Left lobe of liver (tissue), 2 donors: ENCODE measurements around the gene CKLF. TPM values are rescaled to one million over a fixed set of nuclear protein-coding genes. Genes with fewer than 3 reads are reported as not detected.

Source experiments
- ATAC-seq: fragments of 200-7000 bp; cut with Tn5 transposase; one replicate; pipeline ENCODE4 v1.9.1; 2020; ENCODE audit warnings: mild to moderate bottlenecking, moderate library complexity
- DNase-seq: peaks from one replicate; pipeline ENCODE4 v3.0.0-alpha.2; 2020; ENCODE audit warnings: low spot score
- total RNA-seq: library from RNA; stranded (reverse); gene quantifications from one replicate; pipeline ENCODE4 v1.2.1, GENCODE V29; 2021
- donor health status: DM: no; HTN: no; CAD: no; lungs with moderate emphysema.
- donor health status: DM: no; HTN: yes; CAD: no.

The CKLF gene
- total RNA-seq, 1 donor from 2014 or later, result 10.5 TPM

DNA sequence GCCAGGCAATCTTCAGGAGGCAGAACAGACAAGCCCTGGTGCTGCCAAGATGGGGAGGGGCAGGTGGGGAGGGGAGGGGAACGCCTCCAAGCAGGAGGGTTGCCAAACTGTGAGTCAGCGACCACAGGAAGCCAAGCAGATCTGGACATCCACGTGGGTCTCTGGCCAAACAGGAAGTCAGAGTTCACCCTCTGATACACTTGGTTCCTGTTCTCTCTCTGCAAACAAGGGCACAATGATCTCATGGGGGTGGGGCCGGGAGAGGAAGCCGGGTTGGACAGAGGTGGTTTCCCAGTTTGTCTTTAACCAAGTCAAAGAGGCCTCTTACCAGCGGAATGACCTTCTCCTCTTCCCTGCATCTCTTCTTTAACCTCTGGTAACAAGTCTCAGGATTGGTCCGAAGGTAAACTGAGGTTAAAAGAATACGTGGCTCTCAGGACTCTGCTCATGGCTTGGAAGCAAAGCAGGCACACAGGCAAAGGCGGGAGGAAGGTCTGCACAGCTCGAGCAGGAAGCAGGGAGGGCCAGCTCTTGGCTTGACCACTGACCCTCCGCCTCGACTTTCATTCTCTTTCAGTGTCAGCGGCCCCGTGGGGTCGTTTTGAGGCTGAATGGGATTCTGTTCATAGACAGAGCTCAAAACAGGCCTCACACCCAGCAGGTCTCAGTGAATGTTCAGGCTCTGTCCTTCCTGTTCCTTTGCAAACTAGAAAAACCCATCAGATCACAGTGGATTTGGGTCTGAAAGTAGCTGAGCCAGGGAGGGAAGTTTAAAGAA, 35.4 kb upstream of the CKLF start:
- peak; percentile 99 for DNase-seq
- ATAC-seq, result peak; percentile 81

DNA sequence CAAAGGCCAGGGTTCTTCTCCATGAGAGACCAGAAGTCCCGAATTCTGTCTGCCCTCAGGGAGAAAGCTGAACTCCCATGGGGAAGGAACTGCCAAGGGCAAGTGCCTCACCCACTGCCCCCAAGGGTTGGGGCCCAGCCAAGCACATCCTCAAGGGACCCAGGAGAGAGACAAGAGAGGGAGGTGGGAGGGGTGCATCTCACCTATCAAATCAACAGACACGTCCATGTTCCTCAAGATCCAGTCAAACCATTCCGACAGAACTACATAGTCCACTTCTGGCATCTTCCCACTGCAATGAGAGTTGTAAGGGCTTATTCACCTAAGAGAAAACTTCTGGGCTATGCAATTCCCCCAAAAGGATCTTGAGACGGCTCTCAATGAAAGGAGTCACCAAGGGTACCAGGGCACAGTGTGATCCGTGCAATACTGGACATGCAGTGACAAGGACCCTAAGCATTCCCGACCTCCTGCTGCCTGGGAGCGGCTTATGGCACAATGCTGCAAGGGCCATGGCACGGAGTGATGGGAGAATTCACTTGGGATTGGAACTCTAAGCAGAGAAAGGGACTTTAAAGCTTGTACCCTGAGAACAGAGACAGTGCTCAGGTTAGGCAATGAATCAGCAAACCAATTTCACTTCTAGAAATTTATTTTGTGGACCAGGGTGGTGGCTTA, 34.7 kb upstream of the CKLF start:
- peak; percentile 62 for DNase-seq

DNA sequence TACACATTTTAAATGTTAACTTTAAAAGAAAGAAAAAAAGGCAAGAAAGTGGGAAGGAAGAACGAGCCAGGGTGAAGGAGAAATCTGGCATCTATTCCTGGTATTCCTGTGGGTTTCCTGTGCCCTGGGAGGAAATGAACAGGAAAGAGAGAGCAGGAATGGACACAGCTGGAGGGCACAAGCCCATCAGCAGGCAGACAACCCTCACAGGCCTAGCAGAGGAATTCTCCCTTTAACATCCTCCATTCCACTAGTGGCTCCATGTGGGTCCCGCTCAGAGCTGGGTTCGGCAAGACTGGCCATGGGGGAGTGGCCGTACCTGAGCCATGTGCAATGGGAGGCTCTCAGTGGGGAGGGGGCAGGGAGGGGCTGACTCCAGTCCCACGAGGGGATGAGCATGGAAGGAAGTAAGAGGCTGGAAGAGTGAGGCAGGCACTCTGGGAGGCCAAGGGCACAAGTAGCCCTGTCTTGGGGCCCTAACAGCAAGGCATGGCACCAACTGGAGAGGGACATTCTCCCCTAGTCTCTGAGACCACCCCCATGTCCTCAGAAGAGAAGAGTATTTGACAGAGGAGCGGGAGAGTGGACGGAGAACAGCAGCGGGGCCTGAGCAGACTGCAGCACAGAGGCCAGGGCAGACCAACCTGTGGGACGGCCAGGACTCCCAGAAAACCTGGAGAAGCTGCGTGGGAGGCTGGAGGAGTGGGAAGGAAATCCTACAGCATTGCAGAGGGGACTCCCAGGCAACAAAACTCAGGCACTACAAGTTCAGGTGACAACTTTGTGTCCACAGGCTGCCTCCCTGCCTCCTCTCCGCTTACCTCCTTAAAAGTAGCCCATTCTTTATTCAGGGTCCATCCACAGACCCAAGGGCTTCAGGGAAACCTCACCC, 32.6 kb upstream of the CKLF start:
- ATAC-seq (no peak), DNase-seq (peak; percentile 43)

More for the DNA sequence above, 34.7 kb upstream of the CKLF start:
- no peak for ATAC-seq

DNA sequence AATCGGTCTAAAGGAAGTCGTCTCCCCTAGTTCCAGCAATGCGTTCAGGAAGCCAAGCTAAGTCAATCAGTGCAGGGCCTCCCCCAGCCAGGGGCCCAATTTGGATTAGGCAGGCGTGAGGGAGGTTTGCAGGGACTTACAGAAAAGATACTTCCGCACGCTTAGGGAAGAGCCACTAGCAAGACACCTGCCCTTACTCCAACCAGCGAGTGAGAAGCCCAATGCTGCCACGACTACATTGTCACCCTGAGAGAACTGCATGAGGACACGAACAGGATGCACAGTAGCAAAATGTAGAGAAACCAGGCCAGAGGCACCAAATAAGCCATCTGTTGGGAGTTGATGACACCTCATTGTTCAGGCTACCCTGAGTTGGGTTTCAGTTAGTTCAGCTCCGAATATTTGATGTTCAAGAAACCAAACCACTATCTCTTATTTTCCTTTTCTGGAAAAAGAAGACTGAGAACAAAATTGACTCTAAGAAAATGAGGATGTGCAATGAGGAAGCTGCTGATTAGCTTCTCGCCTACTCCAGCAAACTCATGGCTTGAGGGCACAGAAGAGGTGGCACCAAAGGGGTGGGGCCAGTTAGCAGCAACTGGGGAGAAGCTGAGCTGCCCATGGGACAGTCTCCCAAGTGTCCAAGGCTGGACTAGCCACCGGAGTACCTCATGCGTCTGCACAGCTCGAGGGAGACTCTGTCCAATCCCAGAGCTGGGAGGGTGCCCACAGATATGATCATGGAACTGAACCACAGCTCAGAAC, 31.8 kb upstream of the CKLF start:
- ATAC-seq, result no peak
- DNase-seq, result no peak

- DNase-seq (no peak), ATAC-seq (no peak)
Measured at GRCh38 chr16:66521252-66521713, 31.1 kb upstream of the CKLF start.

GRCh38 chr16:66521951-66522771, 30.2 kb upstream of the CKLF start:
- no peak for ATAC-seq

GRCh38 chr16:66522816-66523590, 29.4 kb upstream of the CKLF start:
- no peak for ATAC-seq

More at GRCh38 chr16:66521951-66522771, 30.2 kb upstream of the CKLF start:
- no peak for DNase-seq

DNA sequence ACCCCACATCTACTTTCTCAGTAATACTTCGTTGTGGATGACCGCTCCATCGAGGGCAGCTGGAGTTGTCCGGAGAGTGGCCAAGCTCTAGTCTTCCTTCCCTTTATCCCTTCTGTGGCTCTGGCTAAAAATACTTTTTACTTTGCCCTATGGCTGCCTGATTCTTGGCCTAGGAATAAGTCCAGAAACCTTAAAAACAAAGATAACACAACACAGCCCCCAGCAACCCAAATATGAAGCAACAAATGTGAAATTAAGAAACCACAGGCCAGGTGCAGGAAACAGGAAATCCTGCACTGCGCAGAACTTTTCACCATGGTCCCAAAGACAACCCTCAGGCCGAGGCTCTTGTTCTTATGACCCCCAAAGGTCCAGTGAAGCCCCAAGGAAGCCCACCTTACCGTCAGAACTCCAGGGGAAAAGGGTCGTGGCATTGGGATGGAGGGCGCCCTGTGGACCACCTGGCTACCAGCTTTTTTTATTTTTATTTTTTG, 28.5 kb upstream of the CKLF start:
- DNase-seq (no peak), ATAC-seq (peak; percentile 25)

More at GRCh38 chr16:66522816-66523590, 29.4 kb upstream of the CKLF start:
- no peak for DNase-seq

DNA sequence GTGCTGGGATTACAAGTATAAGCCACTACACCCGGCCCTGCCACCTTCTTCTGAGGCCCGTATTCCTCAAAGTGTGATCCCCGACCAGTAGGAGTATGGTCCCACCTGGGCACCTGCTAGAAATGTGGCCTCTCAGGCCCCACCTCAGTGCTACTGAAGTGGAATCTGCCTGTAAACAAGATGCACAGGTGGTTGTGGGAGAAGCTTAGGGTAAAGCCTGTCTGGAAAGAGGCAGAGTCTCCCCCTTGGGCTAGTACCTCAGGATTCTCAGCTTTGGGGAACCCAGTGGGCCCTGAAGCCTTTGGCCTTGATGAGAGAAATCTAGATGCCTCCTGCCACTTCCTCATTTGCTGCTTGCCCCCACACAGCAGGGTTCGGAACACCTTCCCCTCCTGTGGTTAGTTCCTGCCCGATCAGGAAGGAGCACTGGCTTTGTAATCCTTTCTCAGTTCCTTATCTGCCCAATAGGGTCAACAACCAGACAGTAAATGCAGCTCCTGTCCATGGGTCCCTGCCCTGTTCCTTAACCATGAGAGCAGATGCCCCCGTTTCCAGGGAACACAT, 27.7 kb upstream of the CKLF start:
- peak; percentile 17 for ATAC-seq
- no peak for DNase-seq

DNA sequence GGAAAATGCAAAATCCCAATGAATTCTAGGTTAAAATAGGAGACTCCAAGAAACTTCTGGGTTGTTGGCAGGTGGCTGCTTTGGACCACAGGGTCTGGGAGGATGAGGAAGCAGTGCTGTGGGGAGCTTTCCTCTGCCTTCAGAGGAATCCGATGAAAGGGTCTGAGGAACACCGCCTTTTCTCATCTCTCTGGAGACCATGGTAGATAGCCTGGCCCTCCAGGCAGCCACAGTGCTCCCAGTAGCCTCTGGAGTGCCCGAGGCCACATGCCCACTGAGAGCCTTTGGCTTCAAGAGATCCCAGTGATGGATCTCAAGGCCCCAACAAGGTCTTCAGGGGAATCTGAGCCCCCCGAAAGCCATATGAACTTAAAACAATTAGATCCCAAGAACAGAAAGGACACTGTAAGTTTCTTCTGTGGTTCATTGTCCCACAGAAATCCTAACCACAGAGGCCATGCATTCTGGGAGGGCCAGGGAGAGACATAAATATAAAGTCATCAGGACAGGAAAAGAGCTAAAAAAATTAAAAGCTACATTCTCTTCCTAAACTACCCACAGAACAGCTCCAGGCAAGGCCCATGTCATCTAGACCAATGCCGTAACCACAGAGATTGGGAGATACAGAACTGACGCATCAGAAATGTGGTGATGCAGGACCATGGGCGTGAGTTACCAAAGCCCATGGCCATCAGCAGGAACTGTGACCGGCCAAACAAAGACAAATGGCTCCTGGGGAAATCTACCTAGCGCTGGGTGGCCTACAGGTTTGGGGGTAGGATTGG, 26.8 kb upstream of the CKLF start:
- ATAC-seq (no peak), DNase-seq (no peak)

- no peak for DNase-seq
Measured at GRCh38 chr16:66528294-66528693, 24.1 kb upstream of the CKLF start.

GRCh38 chr16:66529475-66529874, 22.9 kb upstream of the CKLF start:
- DNase-seq, result no peak
- no peak for ATAC-seq

More at GRCh38 chr16:66528294-66528693, 24.1 kb upstream of the CKLF start:
- no peak for ATAC-seq

- DNase-seq (no peak), ATAC-seq (no peak)
Measured at GRCh38 chr16:66534376-66534799, 18.0 kb upstream of the CKLF start.

- ATAC-seq (no peak), DNase-seq (no peak)
Measured at GRCh38 chr16:66536525-66536924, 15.9 kb upstream of the CKLF start.

GRCh38 chr16:66537236-66537635, 15.1 kb upstream of the CKLF start:
- DNase-seq (no peak), ATAC-seq (no peak)

DNA sequence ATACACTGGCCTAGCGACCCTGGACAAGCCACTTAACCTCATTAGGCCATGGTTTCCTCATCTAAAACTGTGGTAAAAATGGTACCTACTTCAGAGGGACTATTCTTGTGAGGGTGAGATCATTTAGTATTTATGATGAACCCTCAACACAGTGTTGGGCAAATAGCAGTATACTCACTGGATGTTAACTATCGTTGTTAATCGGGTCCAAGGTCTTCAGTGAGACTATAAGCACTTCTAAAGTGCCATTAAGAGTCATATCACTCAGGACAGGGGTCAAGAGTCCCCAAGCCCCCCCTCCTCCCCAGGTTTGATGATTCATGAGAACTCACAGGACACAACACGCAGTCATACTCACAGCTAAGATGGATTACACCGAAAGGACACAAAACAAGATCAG, 13.5 kb upstream of the CKLF start:
- no peak for DNase-seq
- no peak for ATAC-seq
